ENCODE measurements around the gene OR9Q1. TPM values are rescaled to one million over a fixed set of nuclear protein-coding genes. Genes with fewer than 3 reads are reported as not detected.

OR9Q1 gene, protein sequence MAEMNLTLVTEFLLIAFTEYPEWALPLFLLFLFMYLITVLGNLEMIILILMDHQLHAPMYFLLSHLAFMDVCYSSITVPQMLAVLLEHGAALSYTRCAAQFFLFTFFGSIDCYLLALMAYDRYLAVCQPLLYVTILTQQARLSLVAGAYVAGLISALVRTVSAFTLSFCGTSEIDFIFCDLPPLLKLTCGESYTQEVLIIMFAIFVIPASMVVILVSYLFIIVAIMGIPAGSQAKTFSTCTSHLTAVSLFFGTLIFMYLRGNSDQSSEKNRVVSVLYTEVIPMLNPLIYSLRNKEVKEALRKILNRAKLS
- not detected for total RNA-seq

DNA sequence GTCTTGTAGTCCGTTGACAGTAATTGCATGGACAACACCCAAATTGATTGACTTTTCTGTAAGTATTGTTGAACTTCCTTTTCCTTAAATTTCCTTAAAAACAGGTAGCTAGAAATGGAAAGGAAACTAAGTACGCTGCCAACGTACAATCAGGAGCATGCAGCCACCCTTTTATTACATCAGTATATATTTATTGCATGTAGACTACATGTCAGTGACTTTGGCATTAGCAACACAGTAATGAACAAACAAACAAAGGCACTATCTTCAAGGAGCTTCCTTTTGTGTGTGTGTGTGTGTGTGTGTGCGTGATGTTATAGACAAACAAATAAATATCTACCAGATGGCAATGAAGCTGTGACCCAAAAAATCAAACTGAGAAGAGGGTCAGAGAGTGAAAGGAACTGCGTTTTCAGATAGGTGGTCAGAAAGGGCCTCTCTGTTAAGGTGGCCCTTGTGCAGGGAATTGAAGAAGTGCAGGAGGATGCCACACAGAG is at the start of gene OR9Q1:
TSS of gene OR9Q1 (plus strand) at position 447 of the 497 bp plus-strand sequence. CDS start 155,564 bp downstream, outside the sequence.
- no peaks in the 10 kb centered on the region for H3K36me3 ChIP-seq
- no peaks in the 10 kb centered on the region for H3K4me1 ChIP-seq
- H3K4me3 ChIP-seq, result no peak within 1 kb of the TSS
- TF ChIP-seq, protein P1, sequence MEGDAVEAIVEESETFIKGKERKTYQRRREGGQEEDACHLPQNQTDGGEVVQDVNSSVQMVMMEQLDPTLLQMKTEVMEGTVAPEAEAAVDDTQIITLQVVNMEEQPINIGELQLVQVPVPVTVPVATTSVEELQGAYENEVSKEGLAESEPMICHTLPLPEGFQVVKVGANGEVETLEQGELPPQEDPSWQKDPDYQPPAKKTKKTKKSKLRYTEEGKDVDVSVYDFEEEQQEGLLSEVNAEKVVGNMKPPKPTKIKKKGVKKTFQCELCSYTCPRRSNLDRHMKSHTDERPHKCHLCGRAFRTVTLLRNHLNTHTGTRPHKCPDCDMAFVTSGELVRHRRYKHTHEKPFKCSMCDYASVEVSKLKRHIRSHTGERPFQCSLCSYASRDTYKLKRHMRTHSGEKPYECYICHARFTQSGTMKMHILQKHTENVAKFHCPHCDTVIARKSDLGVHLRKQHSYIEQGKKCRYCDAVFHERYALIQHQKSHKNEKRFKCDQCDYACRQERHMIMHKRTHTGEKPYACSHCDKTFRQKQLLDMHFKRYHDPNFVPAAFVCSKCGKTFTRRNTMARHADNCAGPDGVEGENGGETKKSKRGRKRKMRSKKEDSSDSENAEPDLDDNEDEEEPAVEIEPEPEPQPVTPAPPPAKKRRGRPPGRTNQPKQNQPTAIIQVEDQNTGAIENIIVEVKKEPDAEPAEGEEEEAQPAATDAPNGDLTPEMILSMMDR (IDR thresholded peaks at IDR 0.05), result no peak
- TF ChIP-seq POLR2A (IDR thresholded peaks at IDR 0.05) (no peak), POLR2AphosphoS5 (IDR thresholded peaks at IDR 0.05; ENCODE audit: insufficient read depth in 1 of 2, low read depth in 1 of 2) (no peak)
- no peak within 1 kb of the TSS for H3K27ac ChIP-seq
- DNase-seq (ENCODE audit: extremely low spot score in 2 of 2), result no peak
- no peaks in the 10 kb centered on the region for H3K9me3 ChIP-seq
- H3K27me3 ChIP-seq, result no peaks in the 10 kb centered on the region
- intact Hi-C loops (cut with DNase I), result no loop called here

DNA sequence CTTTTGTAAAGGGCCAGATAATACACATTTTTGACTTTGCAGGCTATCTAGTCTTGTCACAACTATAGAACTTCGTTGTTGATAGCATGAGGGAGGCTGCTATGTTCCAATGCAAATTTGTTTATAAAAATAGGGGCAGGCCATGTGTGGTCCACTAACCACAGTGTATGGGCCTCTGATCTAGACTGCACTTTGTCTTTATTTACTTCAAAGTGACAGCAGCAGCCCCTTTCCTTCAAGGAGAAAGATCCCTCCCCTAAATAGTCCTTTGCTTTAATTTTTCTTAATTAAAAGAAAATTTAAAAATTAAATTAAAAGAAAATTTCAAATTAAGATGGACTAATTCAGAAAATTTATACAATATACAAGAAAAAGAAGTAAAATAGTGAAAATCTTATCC is 49.5 kb upstream of the OR9Q1 start:
- Histone ChIP-seq H3K9me3 (no peaks in the 10 kb centered on the region), H3K27me3 (no peaks in the 10 kb centered on the region), H3K27ac (no peak overlapping the region), H3K36me3 (no peaks in the 10 kb centered on the region), H3K4me3 (no peak overlapping the region), H3K4me1 (no peaks in the 10 kb centered on the region)
- no peak for DNase-seq (ENCODE audit: extremely low spot score in 2 of 2)
- intact Hi-C loops (cut with DNase I), result no loop called here
- TF ChIP-seq POLR2A (IDR thresholded peaks at IDR 0.05), result no peak
- TF ChIP-seq POLR2AphosphoS5 (IDR thresholded peaks at IDR 0.05; ENCODE audit: insufficient read depth in 1 of 2, low read depth in 1 of 2), result no peak
- TF ChIP-seq, protein P1 (IDR thresholded peaks at IDR 0.05), result no peak

DNA sequence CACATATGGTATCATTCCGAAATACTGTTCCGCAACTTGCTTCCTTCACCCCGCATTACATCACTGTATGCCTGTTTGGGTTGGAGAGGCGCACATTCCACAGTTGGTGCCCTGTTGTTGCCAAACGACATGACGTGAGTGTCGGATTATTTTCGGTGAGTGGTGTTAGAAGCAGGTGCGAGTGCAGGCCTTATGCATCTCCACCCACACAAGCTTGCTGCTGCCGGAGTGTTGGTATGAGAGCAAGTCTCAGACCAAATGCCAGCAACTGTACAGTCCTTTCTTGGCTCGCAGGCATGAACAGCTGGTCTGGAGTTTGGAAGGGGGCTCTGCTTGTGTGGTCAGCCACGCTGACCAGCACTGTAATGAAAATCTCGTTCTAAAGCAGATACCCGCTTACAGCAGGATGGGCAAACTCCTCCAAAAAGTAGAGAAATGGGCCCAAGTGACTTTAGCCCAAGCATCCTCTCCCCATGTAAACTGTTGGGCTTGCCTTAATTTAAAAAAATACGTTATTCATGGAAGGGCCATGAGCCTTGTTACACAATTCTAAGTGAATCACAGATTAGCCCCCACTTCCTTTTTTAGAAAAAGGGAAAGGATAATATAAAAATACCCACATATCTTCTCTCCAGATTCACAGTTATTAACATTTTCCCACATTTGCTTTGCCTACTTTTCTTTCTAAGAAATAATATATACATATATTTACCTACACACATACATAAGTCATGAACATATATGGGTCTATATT is 48.7 kb upstream of the OR9Q1 start:
- TF ChIP-seq, protein P1 (IDR thresholded peaks at IDR 0.05), result no peak
- TF ChIP-seq POLR2A (IDR thresholded peaks at IDR 0.05) (no peak), POLR2AphosphoS5 (IDR thresholded peaks at IDR 0.05; ENCODE audit: insufficient read depth in 1 of 2, low read depth in 1 of 2) (no peak)
- DNase-seq (ENCODE audit: extremely low spot score in 2 of 2), result no peak
- Histone ChIP-seq H3K4me3 (no peak overlapping the region), H3K27me3 (no peaks in the 10 kb centered on the region), H3K9me3 (no peaks in the 10 kb centered on the region), H3K27ac (no peak overlapping the region), H3K36me3 (no peaks in the 10 kb centered on the region), H3K4me1 (no peaks in the 10 kb centered on the region)
- intact Hi-C loops (cut with DNase I), result no loop called here

DNA sequence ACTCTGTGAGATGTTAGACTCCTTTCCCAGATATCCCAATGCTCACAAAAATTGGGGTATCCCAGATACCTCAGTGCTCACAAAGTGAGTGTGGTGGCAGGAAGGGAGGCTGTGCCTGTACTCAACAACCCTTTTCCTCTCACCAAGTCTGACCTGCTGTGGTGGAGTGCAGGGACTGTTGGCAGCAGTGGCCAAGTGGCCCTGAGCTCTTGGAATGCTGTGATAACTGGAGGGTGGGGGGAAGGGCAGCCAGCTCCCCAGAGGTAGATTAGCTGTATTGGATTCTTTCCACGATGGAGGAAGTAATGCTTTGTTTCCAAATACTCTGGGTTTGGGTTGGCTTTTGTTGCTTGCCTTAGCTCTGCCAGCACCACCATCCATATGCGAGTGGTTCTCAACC is 46.0 kb upstream of the OR9Q1 start:
- H3K4me1 ChIP-seq, result no peaks in the 10 kb centered on the region
- no peak overlapping the region for H3K27ac ChIP-seq
- no peaks in the 10 kb centered on the region for H3K9me3 ChIP-seq
- H3K4me3 ChIP-seq, result no peak overlapping the region
- H3K27me3 ChIP-seq, result no peaks in the 10 kb centered on the region
- intact Hi-C loops (cut with DNase I), result no loop called here
- H3K36me3 ChIP-seq, result no peaks in the 10 kb centered on the region
- no peak for TF ChIP-seq POLR2A (IDR thresholded peaks at IDR 0.05)
- TF ChIP-seq, protein P1 (IDR thresholded peaks at IDR 0.05), result no peak
- TF ChIP-seq POLR2AphosphoS5 (IDR thresholded peaks at IDR 0.05; ENCODE audit: insufficient read depth in 1 of 2, low read depth in 1 of 2), result no peak
- DNase-seq (ENCODE audit: extremely low spot score in 2 of 2), result no peak

Data from vagina (tissue), 2 donors.